Muscle of leg (tissue), 11 donors: ENCODE measurements around the gene RAET1L. TPM values are rescaled to one million over a fixed set of nuclear protein-coding genes. Genes with fewer than 3 reads are reported as not detected.

Source experiments
- DNase-seq: peaks from one replicate; pipeline ENCODE4 v3.0.0; 2013
- H3K27ac ChIP-seq: one replicate; pipeline ENCODE4 v1.5.1; 2013; ENCODE audit warnings: mild to moderate bottlenecking, low read length, control low read depth
- H3K27me3 ChIP-seq: one replicate; pipeline ENCODE4 v1.6.1; 2013; ENCODE audit warnings: low read length; ENCODE audit not compliant: control insufficient read depth, insufficient read depth
- H3K36me3 ChIP-seq: one replicate; pipeline ENCODE4 v1.6.1; 2013; ENCODE audit warnings: low read length; ENCODE audit not compliant: control insufficient read depth, insufficient read depth
- H3K4me1 ChIP-seq: one replicate; pipeline ENCODE4 v1.6.1; 2013; ENCODE audit warnings: low read length; ENCODE audit not compliant: control insufficient read depth, insufficient read depth
- H3K4me3 ChIP-seq: one replicate; pipeline ENCODE4 v1.5.1; 2013; ENCODE audit warnings: low read length, control low read depth
- H3K9me3 ChIP-seq: replicated peaks from 2 replicates; pipeline ENCODE4 v1.6.1; 2013; ENCODE audit warnings: low read depth, low read length; ENCODE audit not compliant: control insufficient read depth
- WGBS: methylation state at CpG from one replicate; pipeline ENCODE4 v1.1.5; 2013; ENCODE audit warnings: missing lambda C conversion rate; ENCODE audit not compliant: insufficient coverage; 5-methylcytosine and 5-hydroxymethylcytosine counted together
- polyA plus RNA-seq, 8 donors: library from polyadenylated mRNA; unstranded; fragments of 120-200 nt; gene quantifications; one replicate each; pipeline versions ENCODE4 v1.2.1 to v1.2.3, GENCODE V29; 2013; ENCODE audit warnings: inconsistent platforms in 1 of 8, low replicate concordance in 1 of 8; ENCODE audit not compliant: insufficient read length in 8 of 8, insufficient read depth in 1 of 8
- total RNA-seq: library from RNA; stranded (reverse); fragments of 120-200 nt; gene quantifications from one replicate; pipeline ENCODE4 v1.2.4, GENCODE V29; 2013

Gene RAET1L
- total and polyA plus RNA-seq, 9 donors = 0.14 to 0.37 TPM; not detected in 7

DNA sequence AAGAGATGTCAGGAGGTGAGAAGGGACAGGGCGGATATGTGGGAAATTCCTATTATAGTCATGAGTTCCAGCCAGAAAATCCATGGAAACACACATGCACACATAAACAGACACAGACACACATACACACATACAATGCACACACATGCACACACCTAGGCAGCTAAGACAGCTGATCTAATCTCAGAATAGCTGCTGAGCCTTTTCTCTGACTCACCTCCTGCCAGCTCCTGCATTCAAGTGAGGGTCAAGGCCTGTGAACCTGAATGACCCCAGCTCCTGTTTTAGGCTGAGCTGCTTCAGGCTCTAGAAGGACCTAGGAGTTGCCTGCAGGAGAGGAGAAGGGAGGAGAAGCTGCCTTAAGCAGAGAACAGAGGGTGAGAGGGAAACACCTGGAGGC is 21.6 kb upstream of the RAET1L start:
- H3K36me3 ChIP-seq = no peaks in the 10 kb centered on the region
- peaks cover 14% of the 10 kb centered on the region for H3K27me3 ChIP-seq
- H3K4me1 ChIP-seq = no peaks in the 10 kb centered on the region
- no CpG with 5 or more reads among the region's 1 CpG for WGBS
- DNase-seq = no peak
- H3K9me3 ChIP-seq = no peaks in the 10 kb centered on the region
- H3K4me3 ChIP-seq = no peak overlapping the region
- H3K27ac ChIP-seq = no peak overlapping the region

DNA sequence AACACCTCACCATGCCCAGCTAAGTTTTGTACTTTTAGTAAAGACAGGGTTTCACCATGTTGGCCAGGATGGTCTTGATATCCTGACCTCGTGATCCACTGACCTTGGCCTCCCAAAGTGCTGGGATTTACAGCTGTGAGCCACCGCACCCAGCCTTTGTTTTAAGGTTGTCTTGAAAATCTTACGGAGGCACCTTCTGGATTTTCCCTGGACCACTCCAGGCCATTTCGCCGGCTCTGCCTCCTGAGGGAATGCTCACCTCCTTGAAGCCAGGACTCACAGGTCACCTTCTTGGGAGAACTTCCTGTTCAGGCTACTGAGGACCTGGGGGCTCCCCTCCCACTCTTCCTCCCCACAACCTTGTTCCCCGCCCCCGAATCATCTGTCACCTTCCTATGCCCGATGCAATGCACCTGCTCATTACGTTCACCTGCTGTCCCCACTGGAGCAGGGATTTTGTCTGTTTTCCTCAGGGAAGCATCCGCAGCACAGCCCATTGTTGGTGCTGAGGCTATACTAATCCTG is 19.4 kb upstream of the RAET1L start:
- DNase-seq = no peak
- WGBS = 76% methylated on average over 7 of the region's 10 CpGs
- Histone ChIP-seq H3K4me3 (no peak overlapping the region), H3K27me3 (peaks cover 32% of the 10 kb centered on the region), H3K36me3 (no peaks in the 10 kb centered on the region), H3K4me1 (no peaks in the 10 kb centered on the region), H3K27ac (no peak overlapping the region), H3K9me3 (no peaks in the 10 kb centered on the region)

DNA sequence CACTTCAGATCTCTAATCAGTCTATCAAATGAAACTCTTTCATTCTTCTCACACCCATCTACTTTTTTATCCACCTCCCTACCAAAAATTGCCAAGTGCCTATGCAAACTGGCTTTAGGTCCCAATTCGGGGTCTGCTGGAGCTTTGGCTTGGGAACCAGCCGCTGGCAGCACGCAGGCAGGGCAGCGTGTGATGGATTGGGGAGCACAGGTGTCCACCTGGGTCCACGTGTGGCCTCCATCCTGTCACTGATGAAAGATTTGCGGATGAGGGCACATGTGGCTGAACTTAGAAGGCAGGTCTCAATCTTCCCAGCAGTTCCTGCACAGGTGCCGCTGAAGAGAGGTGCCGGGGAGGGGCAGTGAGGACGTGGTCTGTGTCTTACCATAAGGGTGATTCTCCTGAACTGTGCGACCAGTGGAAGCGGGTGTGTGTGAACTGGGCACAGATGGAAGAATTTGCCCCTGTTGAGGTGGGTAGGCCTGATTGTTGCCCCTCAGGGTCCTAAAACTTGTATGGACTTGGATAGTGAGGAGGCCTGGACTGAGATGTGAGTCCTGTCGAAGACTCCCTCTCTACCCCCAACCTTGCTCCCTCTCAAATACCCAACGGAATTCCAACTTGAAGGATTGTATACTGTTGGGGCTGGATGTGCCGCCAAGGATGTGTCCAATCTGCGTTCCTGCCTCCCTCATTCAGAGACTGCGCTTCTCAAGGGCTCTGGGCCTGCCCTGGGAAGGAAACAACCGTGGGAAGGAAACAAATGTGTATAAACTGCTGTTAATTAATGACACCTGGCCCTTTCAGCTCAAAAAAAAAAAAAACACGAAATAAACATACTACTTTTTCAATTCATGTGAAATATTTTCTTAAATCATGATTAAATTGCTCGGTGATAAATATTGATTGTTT is 18.4 kb upstream of the RAET1L start:
- Histone ChIP-seq H3K27me3 (peaks cover 38% of the 10 kb centered on the region), H3K36me3 (no peaks in the 10 kb centered on the region), H3K9me3 (no peaks in the 10 kb centered on the region), H3K4me3 (no peak overlapping the region), H3K27ac (no peak overlapping the region), H3K4me1 (no peaks in the 10 kb centered on the region)
- 84% methylated on average over 11 of the region's 19 CpGs for WGBS
- no peak for DNase-seq

DNA sequence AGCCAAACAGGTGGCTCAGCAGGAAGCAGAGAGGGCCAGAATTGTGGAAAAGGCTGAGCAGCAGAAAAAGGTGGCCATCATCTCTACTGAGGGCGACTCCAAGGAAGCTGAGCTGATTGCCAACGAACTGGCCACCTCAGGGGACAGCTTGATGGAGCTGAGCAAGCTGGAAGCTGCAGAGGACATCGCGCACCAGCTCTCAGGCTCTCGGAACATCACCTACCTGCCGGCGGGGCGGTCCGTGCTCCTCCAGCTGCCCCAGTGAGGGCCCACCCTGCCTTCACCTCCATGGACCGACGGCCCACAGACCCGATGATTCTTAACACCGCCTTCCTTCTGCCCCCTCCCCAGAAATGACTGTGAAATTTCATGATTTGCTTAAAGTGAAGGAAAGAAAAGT is 17.8 kb upstream of the RAET1L start:
- no peak for DNase-seq
- no peaks in the 10 kb centered on the region for H3K9me3 ChIP-seq
- no peak overlapping the region for H3K27ac ChIP-seq
- H3K27me3 ChIP-seq = peaks cover 45% of the 10 kb centered on the region
- WGBS = 73% methylated on average over 2 of the region's 13 CpGs
- H3K4me3 ChIP-seq = no peak overlapping the region
- no peaks in the 10 kb centered on the region for H3K36me3 ChIP-seq
- peaks cover 1% of the 10 kb centered on the region for H3K4me1 ChIP-seq

DNA sequence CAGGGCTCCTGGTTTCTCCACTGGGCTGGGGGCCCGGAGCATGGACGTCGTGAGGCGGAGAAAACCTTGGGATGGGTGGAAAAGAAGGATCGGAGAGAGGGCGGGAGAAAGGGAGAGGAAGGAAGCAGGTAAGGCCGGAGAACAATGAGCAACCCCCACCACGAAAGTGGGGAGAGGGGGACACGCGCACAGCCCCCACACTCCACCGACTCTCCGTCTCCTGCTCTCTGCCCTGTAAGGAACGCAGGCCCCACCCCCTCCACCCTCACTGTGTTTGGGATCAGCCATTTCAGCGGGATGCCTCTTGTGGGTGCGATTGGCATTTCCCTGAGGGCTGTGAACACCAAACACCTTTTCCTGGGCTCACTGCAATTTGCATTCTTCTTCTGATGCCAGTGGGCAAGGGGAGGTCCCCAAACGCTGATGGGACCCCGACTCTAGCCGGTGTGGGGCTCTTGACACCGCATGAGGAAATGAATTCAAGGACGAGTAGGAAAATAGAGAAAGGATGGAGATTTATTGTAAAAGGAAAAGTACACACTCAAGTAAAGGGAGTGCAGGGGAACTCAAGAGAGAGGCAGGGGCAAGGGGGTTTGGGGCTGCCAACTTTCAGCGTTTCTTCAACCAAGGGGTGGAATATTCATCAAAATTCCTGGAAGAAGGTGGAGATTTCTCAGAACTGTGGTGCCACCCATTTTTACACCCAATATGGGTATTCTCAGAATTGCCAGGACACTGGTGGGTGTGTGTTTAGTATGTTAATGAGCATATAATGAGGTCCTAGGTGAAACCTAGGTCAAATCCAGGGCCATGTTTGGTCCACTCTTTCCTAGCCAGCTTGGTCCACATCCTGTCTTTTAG is 13.1 kb upstream of the RAET1L start:
- Histone ChIP-seq H3K4me3 (no peak overlapping the region), H3K9me3 (no peaks in the 10 kb centered on the region), H3K4me1 (peaks cover 7% of the 10 kb centered on the region), H3K27me3 (peaks cover 72% of the 10 kb centered on the region), H3K27ac (no peak overlapping the region), H3K36me3 (no peaks in the 10 kb centered on the region)
- 8% methylated on average over 6 of the region's 21 CpGs for WGBS
- no peak for DNase-seq

DNA sequence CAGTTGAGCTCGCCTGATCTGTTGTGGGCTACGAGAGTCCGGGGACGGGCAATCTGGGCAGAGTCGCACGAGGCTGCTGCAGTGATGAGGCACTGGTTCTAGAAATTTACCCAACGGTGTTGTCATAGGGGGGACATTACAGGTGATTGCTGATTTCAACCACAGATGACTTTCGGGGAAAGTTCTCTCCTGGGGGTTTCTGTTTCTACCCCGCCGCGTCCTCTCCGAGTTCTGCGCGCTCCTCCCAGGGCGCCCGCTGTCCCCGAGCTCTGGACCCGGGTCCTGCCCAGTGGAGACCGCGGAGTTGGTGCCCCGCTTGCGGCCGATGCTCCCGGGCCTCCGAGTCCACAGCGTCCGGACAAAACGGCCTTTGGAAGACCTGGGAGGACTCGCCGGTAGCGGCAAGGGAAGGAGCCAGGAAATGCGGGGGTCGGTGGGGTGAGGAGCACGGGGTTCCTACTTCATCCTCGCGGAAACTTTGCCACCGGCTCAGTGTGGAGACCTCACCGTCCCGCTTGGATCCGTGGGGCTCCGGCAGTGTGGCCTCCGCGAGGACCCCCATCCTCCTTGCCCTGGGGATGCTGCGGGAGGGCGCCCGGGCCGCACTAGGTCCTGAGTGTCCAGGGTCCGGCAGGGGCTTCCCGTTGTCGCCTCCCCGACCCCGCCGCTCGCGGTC is 12.3 kb upstream of the RAET1L start:
- Histone ChIP-seq H3K27ac (no peak overlapping the region), H3K4me1 (peaks cover 7% of the 10 kb centered on the region), H3K27me3 (peaks cover 71% of the 10 kb centered on the region), H3K36me3 (no peaks in the 10 kb centered on the region), H3K4me3 (no peak overlapping the region), H3K9me3 (no peaks in the 10 kb centered on the region)
- DNase-seq = no peak
- WGBS = under 1% methylated on average over 50 of the region's 55 CpGs

DNA sequence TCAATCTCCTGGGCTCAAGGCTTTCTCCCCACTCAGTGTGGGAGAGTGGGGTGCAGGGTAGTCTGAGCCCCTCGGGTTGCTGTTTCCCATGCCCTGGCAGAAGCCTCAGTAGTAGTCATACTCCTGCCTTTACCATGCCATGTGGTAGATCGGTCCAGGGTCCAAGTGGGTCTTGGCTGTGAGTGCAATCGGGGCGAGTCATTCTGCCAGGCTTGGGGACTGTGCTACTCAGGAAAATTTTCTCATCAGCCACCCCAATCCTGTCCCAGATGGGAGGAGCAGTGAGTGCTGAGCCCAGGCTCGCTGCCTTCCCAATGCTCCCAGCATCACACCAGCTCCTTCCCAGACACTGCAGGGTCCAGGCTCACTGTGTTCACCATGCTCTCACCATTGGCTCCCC is 10.7 kb upstream of the RAET1L start:
- Histone ChIP-seq H3K27me3 (peaks cover 66% of the 10 kb centered on the region), H3K36me3 (no peaks in the 10 kb centered on the region), H3K9me3 (no peaks in the 10 kb centered on the region), H3K27ac (no peak overlapping the region), H3K4me3 (no peak overlapping the region), H3K4me1 (peaks cover 7% of the 10 kb centered on the region)
- WGBS = 44% methylated on average over 4 of the region's 5 CpGs
- DNase-seq = no peak

DNA sequence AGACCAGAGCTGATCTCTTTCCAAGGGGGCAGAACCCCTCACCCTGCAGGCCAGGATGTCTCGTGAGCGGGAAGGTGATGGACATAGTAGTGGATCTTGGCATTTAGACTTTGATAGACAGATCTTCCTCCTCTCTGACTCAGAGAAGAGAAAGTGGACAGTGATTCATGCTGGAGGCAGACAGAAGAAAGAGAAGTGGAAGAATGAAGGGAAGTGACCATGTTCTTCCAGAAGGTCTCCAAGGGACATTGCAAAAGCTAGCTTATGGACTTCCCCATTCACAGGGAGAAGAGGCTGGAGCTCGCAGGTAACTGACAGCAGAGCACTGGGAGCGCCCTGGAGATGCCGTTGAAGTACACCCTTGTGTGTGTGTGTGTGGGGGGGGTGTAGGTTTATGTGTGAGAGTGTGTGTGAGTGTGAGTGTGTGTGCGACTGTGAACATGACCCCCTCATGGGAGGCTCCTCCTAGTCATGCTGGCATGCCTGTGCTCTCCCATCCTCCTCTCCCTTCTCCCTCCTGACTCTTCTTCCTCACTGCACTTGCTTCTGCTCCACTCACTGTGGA is 8.0 kb upstream of the RAET1L start:
- no peaks in the 10 kb centered on the region for H3K9me3 ChIP-seq
- 76% methylated on average over 3 of the region's 6 CpGs for WGBS
- peaks cover 7% of the 10 kb centered on the region for H3K4me1 ChIP-seq
- DNase-seq = no peak
- no peak overlapping the region for H3K27ac ChIP-seq
- H3K36me3 ChIP-seq = no peaks in the 10 kb centered on the region
- peaks cover 57% of the 10 kb centered on the region for H3K27me3 ChIP-seq
- H3K4me3 ChIP-seq = no peak overlapping the region

DNA sequence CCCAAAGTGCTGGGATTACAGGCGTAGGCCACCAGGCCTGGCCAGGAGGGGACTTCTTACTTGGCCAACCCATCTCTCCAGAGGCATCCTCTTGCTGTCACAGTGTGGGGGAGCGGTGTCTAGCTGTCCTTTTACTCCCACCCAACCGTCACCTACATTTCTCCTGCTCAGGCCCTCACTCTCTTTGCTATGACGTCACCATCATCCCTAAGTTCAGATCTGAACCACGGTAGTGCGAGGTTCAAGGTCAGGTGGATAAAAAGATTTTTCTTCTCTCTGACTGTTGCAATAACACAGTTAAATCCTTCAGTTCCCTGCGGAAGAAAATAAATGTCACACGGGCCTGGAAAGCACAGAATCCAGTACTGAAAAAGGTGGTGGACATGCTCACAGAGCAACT is 7.3 kb upstream of the RAET1L start:
- no peak overlapping the region for H3K27ac ChIP-seq
- H3K4me3 ChIP-seq = no peak overlapping the region
- H3K27me3 ChIP-seq = peaks cover 57% of the 10 kb centered on the region
- H3K4me1 ChIP-seq = peaks cover under 1% of the 10 kb centered on the region
- 85% methylated on average over 3 of the region's 8 CpGs for WGBS
- no peaks in the 10 kb centered on the region for H3K36me3 ChIP-seq
- no peak for DNase-seq
- H3K9me3 ChIP-seq = no peaks in the 10 kb centered on the region
